Activated naive CD4-positive, alpha-beta T cell treated with anti-CD3 and anti-CD28 coated beads, Interleukin-2, amount 10 ng/mL, durations not matched to agents 7 days and 5 days (primary cell): ENCODE measurements around the gene MRPL52.

Experiments
- CTCF ChIA-PET: fragments of 350-600 bp; sonication (Branson Sonifier 250); formaldehyde crosslinking; loops from one replicate; lab custom pipeline; 2021; ENCODE audit warnings: antibody characterized with exemption; lab: Charles Lee
- DNase-seq: peaks from one replicate; pipeline ENCODE4 v3.0.0-alpha.2; 2020
- H3K27ac Mint-ChIP-seq: one replicate; pipeline ENCODE4 v1.8.0; 2021; ENCODE audit warnings: mild to moderate bottlenecking, moderate library complexity, mixed read lengths
- H3K27me3 Mint-ChIP-seq: one replicate; pipeline ENCODE4 v1.8.0; 2021; ENCODE audit warnings: mild to moderate bottlenecking, mixed read lengths
- H3K36me3 Mint-ChIP-seq: one replicate; pipeline ENCODE4 v1.8.0; 2021; ENCODE audit warnings: mixed read lengths
- H3K4me1 Mint-ChIP-seq: one replicate; pipeline ENCODE4 v1.8.0; 2021; ENCODE audit warnings: mixed read lengths
- H3K4me3 Mint-ChIP-seq: one replicate; pipeline ENCODE4 v1.8.0; 2021; ENCODE audit warnings: mild to moderate bottlenecking, moderate library complexity, mixed read lengths
- H3K9me3 Mint-ChIP-seq: one replicate; pipeline ENCODE4 v1.8.0; 2021; ENCODE audit warnings: mixed read lengths

MRPL52 gene

DNA sequence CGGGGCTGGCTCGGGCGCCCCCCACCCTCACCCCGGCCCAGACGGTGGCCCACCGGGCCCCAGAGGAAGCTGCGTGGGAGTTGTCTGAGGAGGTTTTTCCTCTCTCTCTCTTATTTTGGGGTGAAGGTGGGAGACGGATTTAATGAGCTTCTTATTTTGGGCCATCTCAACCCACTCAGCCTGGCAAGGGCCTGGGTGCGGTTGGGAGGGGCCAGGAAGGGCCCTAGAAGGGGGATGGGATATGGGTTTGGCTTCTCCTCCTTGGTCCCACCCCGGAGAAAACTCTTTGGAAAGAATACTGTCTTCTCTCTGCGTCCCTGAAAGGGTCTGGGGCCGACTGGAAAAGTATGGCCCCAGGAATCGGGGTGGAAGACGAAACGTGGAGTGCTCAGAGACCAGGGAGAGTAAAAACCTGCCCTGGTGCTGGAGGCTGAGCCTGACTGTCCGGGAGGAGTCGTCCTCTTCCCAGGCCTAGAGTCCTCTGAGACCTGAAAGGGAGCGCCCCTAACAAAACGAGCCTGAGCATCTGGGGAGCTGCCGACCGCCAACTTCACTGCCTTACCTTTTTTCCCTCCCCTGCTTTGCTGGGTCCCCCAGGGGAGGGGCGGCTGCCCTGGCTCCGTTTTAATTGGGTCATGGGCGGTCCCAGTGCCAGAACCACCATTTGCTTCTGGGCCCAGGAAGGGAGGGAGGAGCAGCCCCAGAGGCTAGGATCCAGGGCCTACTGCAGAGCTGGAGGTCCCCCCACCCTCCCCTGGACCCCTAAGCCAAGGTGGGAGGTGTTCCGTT, 8.3 kb downstream of the MRPL52 start:
- H3K4me1 Mint-ChIP-seq: peaks cover 12% of the 10 kb centered on the region
- CTCF ChIA-PET: interaction anchor here (0.7 to 4.9 kb wide), 8 partner anchors 11 to 268 kb away, joined by 3 to 36 read pairs (median 4); no protein-coding TSS in a partner anchor
- no peak overlapping the region for H3K27ac Mint-ChIP-seq
- DNase-seq: no peak
- no peak overlapping the region for H3K4me3 Mint-ChIP-seq
- H3K9me3 Mint-ChIP-seq: no peaks in the 10 kb centered on the region
- H3K27me3 Mint-ChIP-seq: peaks cover 64% of the 10 kb centered on the region
- H3K36me3 Mint-ChIP-seq: peaks cover 25% of the 10 kb centered on the region

DNA sequence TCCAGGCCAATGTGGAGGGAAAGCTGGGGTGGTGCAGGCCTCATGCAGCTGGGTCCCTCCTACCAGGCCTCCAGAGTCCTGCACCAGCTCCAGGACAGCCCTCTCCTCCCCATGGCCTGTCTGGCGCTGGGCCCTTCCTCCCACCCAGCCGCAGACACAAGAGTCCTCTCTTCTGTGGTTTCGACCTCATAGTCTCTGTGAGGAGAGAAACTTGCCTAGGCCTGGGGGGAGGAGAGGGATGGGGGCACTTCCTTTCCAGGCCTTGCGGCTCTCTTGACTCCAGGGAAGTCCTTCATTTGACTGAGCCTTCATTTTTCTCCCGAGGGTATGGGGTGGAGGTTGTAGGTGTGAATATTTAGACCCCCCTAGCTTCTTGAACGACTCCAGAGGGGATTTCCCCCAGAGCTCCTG, 8.9 kb downstream of the MRPL52 start:
- Mint-ChIP-seq H3K27ac (no peak overlapping the region), H3K36me3 (peaks cover 24% of the 10 kb centered on the region), H3K4me1 (peaks cover 12% of the 10 kb centered on the region), H3K27me3 (peaks cover 70% of the 10 kb centered on the region), H3K9me3 (no peaks in the 10 kb centered on the region), H3K4me3 (no peak overlapping the region)
- CTCF ChIA-PET: interaction anchor here (0.7 to 4.9 kb wide), 6 partner anchors 11 to 92 kb away, joined by 3 to 36 read pairs (median 4); no protein-coding TSS in a partner anchor
- no peak for DNase-seq

DNA sequence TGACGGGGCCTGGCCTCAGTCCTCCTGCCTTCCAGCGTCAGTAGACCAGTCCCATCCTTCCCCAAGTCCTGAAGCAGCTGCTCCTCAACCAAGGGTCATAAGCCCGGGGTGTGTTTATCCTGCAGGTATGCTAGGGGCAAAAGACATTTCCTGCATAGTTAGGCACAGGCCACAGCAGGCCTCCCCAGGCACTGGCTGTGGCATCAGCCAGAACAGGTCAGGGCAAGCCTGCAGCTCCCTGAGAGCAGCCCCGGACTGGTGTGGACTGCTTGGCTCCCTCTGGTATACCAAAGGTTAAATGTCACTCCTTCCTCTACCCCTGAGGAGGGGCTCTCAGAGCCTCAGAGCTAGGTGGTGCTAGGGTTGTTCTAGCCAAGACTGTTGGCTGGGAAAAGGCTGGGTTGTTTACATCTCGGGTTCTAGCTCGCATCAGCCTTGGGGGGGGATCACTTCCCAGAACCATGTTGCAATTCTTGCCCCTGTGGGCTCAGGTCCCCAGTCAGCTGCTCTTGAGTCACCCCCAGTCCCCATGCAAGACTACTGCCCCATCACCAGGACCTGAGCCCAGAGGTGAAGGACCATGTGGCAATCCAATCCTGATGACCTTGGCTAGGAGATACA, 9.6 kb downstream of the MRPL52 start:
- peaks cover 77% of the 10 kb centered on the region for H3K27me3 Mint-ChIP-seq
- CTCF ChIA-PET: interaction anchor here (0.7 to 4.9 kb wide), 5 partner anchors 10 to 91 kb away, joined by 3 to 36 read pairs (median 4); no protein-coding TSS in a partner anchor

DNA sequence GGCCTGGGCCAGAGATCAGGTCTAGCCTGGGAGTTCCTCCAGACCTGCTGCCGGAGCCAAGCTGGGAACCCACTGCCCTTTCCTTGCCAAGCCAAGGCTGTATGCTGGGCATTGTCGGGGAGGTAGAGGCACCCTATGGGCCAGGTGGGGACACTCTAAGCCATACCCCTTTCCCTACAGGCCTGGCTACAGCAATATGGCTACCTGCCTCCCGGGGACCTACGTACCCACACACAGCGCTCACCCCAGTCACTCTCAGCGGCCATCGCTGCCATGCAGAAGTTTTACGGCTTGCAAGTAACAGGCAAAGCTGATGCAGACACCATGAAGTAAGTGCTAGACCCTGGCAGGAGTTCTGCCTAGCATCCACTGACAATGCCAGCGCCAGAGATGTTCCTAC, 11.6 kb downstream of the MRPL52 start:
- Mint-ChIP-seq H3K9me3 (no peaks in the 10 kb centered on the region), H3K27ac (no peak overlapping the region), H3K27me3 (peaks cover 92% of the 10 kb centered on the region), H3K36me3 (peaks cover 3% of the 10 kb centered on the region), H3K4me3 (no peak overlapping the region), H3K4me1 (peaks cover 11% of the 10 kb centered on the region)
- DNase-seq: no peak
- CTCF ChIA-PET: interaction anchor here (4.9 kb wide), 1 partner anchor 13 kb away, joined by 36 read pairs; no protein-coding TSS in a partner anchor

More for the DNA sequence above, 9.6 kb downstream of the MRPL52 start:
- Mint-ChIP-seq H3K9me3 (no peaks in the 10 kb centered on the region), H3K4me1 (peaks cover 12% of the 10 kb centered on the region), H3K27ac (no peak overlapping the region), H3K4me3 (no peak overlapping the region), H3K36me3 (peaks cover 18% of the 10 kb centered on the region)
- DNase-seq: no peak

DNA sequence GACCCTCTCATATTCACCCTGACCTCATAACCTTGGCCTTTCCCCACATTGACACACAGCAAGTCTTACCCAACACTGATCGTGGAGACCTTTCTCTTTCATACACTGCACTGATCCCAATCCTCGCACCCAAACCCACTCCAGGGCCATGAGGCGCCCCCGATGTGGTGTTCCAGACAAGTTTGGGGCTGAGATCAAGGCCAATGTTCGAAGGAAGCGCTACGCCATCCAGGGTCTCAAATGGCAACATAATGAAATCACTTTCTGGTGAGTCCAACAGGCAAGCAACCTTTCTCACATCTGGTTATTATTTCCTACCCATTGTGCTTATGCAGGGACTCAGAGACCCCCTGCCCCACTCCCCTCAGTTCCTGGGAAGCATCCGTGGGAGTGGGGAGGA, 12.1 kb downstream of the MRPL52 start:
- H3K27me3 Mint-ChIP-seq: peaks cover 92% of the 10 kb centered on the region
- no peaks in the 10 kb centered on the region for H3K9me3 Mint-ChIP-seq
- CTCF ChIA-PET: interaction anchor here (4.9 kb wide), 1 partner anchor 12 kb away, joined by 36 read pairs; no protein-coding TSS in a partner anchor
- DNase-seq: no peak
- H3K36me3 Mint-ChIP-seq: peaks cover 2% of the 10 kb centered on the region
- no peak overlapping the region for H3K4me3 Mint-ChIP-seq
- no peak overlapping the region for H3K27ac Mint-ChIP-seq
- peaks cover 9% of the 10 kb centered on the region for H3K4me1 Mint-ChIP-seq

DNA sequence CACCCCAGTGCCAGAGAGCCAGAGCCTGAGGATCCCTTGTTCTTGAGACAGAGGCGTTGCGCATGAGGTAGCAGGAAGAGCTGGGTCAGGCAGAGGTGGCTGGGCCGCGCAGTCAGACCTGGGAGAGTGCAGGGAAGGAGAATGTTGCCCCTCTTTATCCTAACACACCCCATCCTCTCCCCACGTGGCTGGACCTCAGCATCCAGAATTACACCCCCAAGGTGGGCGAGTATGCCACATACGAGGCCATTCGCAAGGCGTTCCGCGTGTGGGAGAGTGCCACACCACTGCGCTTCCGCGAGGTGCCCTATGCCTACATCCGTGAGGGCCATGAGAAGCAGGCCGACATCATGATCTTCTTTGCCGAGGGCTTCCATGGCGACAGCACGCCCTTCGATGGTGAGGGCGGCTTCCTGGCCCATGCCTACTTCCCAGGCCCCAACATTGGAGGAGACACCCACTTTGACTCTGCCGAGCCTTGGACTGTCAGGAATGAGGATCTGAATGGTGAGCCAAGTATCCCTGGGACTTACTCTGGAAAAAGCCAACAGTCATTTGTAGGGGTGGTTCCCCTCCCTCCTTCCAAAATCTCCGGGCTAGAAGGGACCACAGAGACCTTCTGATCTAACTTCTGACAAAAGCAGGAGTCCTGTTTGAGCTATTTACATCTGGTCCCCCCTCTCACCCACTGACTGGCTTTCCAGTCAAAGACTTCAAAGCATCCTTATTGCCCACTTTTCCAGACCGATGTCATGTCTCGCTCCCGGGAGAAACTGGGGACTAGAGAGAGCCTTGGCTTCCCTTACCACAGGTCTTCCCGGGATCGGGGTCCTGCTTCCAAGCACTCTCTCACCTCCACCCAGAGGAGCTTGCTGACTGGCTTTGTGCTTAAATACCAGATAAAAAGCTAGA, 12.8 kb downstream of the MRPL52 start:
- no peak for DNase-seq
- Mint-ChIP-seq H3K36me3 (no peaks in the 10 kb centered on the region), H3K27ac (no peak overlapping the region), H3K4me1 (peaks cover 2% of the 10 kb centered on the region), H3K4me3 (no peak overlapping the region), H3K27me3 (peaks cover 90% of the 10 kb centered on the region), H3K9me3 (no peaks in the 10 kb centered on the region)
- CTCF ChIA-PET: interaction anchor here (1.2 to 1.4 kb wide), 2 partner anchors 10 to 20 kb away, joined by 4 to 5 read pairs; no protein-coding TSS in a partner anchor

DNA sequence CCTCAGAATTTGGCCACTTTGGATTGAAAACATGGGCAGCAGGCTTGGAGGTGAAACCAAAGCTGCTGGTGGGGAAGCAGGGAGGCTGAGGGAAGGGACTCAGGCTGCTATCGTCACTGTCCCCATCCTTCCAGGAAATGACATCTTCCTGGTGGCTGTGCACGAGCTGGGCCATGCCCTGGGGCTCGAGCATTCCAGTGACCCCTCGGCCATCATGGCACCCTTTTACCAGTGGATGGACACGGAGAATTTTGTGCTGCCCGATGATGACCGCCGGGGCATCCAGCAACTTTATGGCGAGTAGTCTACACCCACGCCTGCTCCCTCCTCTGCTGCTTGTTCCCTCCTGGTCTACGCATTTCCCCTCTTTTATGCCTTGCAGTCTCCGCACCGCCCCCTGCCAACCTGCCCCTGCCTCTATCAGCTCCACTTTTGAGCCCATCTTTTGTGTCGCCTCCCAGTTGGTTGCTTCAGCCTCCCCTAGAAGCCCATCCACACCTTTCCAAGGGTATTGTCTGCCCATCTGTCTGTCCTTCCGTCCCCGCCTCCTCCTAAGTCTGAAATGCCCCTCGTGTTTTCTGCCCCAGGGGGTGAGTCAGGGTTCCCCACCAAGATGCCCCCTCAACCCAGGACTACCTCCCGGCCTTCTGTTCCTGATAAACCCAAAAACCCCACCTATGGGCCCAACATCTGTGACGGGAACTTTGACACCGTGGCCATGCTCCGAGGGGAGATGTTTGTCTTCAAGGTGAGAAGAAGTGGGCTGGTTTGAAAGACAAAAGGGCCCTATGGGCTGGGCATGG, 13.6 kb downstream of the MRPL52 start:
- Mint-ChIP-seq H3K36me3 (no peaks in the 10 kb centered on the region), H3K9me3 (no peaks in the 10 kb centered on the region), H3K4me1 (peaks cover 2% of the 10 kb centered on the region), H3K27me3 (peaks cover 90% of the 10 kb centered on the region), H3K4me3 (no peak overlapping the region), H3K27ac (no peak overlapping the region)
- CTCF ChIA-PET: interaction anchor here (1.0 to 1.4 kb wide), 3 partner anchors 9 to 20 kb away, joined by 3 to 5 read pairs (median 4); no protein-coding TSS in a partner anchor
- no peak for DNase-seq

DNA sequence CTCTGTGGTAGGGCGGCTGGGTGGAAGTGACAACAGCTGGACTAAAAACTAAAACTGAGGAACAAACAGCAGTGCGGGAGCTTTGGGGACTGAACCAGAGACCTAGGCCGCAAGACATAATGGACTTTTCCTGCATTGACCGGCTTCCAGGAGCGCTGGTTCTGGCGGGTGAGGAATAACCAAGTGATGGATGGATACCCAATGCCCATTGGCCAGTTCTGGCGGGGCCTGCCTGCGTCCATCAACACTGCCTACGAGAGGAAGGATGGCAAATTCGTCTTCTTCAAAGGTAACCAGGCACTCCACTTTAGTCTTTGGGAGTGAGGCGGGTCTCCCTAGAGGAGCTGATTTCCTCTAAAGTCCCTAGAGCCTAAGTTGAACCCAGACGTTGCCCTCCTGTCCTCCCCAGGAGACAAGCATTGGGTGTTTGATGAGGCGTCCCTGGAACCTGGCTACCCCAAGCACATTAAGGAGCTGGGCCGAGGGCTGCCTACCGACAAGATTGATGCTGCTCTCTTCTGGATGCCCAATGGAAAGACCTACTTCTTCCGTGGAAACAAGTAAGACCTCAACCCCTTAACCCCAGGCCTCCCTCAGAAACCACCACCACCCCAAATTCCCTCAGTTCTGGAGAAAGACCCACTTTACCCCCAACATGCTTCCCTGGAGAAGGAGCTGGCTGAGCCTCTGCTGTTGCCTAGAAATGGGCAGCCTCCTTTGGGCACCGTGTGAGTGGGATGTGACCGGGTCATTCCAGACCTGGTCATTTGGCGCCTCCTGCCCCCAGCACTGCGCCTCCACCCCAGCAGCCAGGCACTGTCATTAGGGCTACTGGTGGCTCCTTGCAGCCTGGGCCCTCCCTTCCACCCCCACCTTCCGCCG, 14.8 kb downstream of the MRPL52 start:
- no peak overlapping the region for H3K27ac Mint-ChIP-seq
- H3K9me3 Mint-ChIP-seq: no peaks in the 10 kb centered on the region
- H3K4me3 Mint-ChIP-seq: no peak overlapping the region
- no peaks in the 10 kb centered on the region for H3K4me1 Mint-ChIP-seq
- H3K27me3 Mint-ChIP-seq: peaks cover 90% of the 10 kb centered on the region
- H3K36me3 Mint-ChIP-seq: no peaks in the 10 kb centered on the region
- CTCF ChIA-PET: interaction anchor here (1.0 to 1.5 kb wide), 4 partner anchors 9 to 274 kb away, joined by 3 to 5 read pairs (median 4); no protein-coding TSS in a partner anchor
- DNase-seq: no peak

DNA sequence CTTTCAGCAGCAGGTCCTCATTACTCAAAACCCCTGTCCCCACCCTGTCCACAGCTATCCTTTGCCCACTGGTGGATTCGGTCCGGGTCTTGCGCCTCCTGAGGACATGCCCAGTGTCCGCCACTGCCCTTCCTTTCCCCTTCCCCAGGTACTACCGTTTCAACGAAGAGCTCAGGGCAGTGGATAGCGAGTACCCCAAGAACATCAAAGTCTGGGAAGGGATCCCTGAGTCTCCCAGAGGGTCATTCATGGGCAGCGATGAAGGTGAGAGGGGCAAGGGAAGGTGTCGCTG, 15.4 kb downstream of the MRPL52 start:
- CTCF ChIA-PET: interaction anchor here (0.9 to 1.5 kb wide), 3 partner anchors 8 to 275 kb away, joined by 4 to 5 read pairs (median 4); no protein-coding TSS in a partner anchor
- Mint-ChIP-seq H3K4me1 (no peaks in the 10 kb centered on the region), H3K27me3 (peaks cover 91% of the 10 kb centered on the region), H3K9me3 (no peaks in the 10 kb centered on the region), H3K27ac (no peak overlapping the region), H3K36me3 (no peaks in the 10 kb centered on the region), H3K4me3 (no peak overlapping the region)
- no peak for DNase-seq

DNA sequence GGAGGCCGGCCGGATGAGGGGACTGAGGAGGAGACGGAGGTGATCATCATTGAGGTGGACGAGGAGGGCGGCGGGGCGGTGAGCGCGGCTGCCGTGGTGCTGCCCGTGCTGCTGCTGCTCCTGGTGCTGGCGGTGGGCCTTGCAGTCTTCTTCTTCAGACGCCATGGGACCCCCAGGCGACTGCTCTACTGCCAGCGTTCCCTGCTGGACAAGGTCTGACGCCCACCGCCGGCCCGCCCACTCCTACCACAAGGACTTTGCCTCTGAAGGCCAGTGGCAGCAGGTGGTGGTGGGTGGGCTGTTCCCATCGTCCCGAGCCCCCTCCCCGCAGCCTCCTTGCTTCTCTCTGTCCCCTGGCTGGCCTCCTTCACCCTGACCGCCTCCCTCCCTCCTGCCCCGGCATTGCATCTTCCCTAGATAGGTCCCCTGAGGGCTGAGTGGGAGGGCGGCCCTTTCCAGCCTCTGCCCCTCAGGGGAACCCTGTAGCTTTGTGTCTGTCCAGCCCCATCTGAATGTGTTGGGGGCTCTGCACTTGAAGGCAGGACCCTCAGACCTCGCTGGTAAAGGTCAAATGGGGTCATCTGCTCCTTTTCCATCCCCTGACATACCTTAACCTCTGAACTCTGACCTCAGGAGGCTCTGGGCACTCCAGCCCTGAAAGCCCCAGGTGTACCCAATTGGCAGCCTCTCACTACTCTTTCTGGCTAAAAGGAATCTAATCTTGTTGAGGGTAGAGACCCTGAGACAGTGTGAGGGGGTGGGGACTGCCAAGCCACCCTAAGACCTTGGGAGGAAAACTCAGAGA, 16.3 kb downstream of the MRPL52 start:
- H3K27ac Mint-ChIP-seq: no peak overlapping the region
- no peaks in the 10 kb centered on the region for H3K9me3 Mint-ChIP-seq
- no peak overlapping the region for H3K4me3 Mint-ChIP-seq
- H3K27me3 Mint-ChIP-seq: peaks cover 91% of the 10 kb centered on the region
- CTCF ChIA-PET: interaction anchor here (0.9 to 1.5 kb wide), 2 partner anchors 23 to 276 kb away, joined by 4 to 5 read pairs; no protein-coding TSS in a partner anchor
- no peaks in the 10 kb centered on the region for H3K36me3 Mint-ChIP-seq
- peaks cover under 1% of the 10 kb centered on the region for H3K4me1 Mint-ChIP-seq
- DNase-seq: no peak

DNA sequence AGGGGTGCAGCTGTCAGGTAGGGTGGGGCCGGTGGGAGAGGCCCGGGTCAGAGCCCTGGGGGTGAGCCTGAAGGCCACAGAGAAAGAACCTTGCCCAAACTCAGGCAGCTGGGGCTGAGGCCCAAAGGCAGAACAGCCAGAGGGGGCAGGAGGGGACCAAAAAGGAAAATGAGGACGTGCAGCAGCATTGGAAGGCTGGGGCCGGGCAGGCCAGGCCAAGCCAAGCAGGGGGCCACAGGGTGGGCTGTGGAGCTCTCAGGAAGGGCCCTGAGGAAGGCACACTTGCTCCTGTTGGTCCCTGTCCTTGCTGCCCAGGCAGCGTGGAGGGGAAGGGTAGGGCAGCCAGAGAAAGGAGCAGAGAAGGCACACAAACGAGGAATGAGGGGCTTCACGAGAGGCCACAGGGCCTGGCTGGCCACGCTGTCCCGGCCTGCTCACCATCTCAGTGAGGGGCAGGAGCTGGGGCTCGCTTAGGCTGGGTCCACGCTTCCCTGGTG, 17.2 kb downstream of the MRPL52 start:
- Mint-ChIP-seq H3K4me3 (no peak overlapping the region), H3K27me3 (peaks cover 93% of the 10 kb centered on the region), H3K27ac (no peak overlapping the region), H3K9me3 (no peaks in the 10 kb centered on the region), H3K4me1 (peaks cover 9% of the 10 kb centered on the region), H3K36me3 (no peaks in the 10 kb centered on the region)
- no peak for DNase-seq
- CTCF ChIA-PET: no interaction called here
